Upper lobe of left lung (tissue), 4 donors: ENCODE measurements around the gene IFIT1B.

Experiments used
- EP300 ChIP-seq, 4 donors: sonication (generic); formaldehyde crosslinking; IDR thresholded peaks; one replicate each; pipeline ENCODE4 v1.5.1; 2017; ENCODE audit warnings: antibody characterized with exemption in 4 of 4, control low read depth in 2 of 4
- POLR2AphosphoS5 ChIP-seq, 2 donors: sonication (generic); formaldehyde crosslinking; IDR thresholded peaks; one replicate each; pipeline ENCODE4 v1.5.1; 2017; ENCODE audit warnings: antibody characterized with exemption in 2 of 2
- TF ChIP-seq, protein P1 (sequence below), 6 experiments: fragments of 450-650 bp in 4 of 6; fragments of 200-600 bp in 2 of 6; sonication (generic) in 2 of 6; IDR thresholded peaks; one replicate each; pipeline ENCODE4 v1.5.1; 2016 to 2019; ENCODE audit warnings: antibody characterized with exemption in 6 of 6

DNA sequence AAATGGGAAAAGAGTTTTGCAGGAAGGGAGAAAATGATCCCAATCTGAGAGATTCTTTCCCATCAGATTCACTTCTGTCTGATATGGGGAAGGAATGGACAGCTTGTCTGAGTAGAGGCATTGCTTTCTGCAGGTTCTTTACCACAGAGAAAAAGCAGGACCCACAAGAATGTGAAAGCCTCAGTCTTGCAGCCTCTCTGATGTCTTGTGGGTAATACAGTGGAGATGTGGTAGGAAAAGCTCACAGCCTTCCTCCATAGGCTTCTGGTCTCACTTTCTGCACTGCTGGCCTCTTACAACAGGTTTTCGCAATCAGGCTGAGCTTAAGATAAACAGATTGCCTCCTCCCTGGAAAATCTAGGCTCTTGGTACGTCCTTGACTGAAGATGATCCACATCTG, 15.1 kb downstream of the IFIT1B start:
- TF ChIP-seq EP300 (IDR thresholded peaks at IDR 0.05) (no peak), POLR2AphosphoS5 (IDR thresholded peaks at IDR 0.05) (no peak)
- TF ChIP-seq, protein P1, sequence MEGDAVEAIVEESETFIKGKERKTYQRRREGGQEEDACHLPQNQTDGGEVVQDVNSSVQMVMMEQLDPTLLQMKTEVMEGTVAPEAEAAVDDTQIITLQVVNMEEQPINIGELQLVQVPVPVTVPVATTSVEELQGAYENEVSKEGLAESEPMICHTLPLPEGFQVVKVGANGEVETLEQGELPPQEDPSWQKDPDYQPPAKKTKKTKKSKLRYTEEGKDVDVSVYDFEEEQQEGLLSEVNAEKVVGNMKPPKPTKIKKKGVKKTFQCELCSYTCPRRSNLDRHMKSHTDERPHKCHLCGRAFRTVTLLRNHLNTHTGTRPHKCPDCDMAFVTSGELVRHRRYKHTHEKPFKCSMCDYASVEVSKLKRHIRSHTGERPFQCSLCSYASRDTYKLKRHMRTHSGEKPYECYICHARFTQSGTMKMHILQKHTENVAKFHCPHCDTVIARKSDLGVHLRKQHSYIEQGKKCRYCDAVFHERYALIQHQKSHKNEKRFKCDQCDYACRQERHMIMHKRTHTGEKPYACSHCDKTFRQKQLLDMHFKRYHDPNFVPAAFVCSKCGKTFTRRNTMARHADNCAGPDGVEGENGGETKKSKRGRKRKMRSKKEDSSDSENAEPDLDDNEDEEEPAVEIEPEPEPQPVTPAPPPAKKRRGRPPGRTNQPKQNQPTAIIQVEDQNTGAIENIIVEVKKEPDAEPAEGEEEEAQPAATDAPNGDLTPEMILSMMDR (IDR thresholded peaks at IDR 0.05): no peak
